NCI-H187 (cell line): Measurements from ENCODE around the gene ESPN.
A peak's percentile ranks its signal among the peaks of the same experiment; 100 is the strongest.
"Not testable (repeated sequence)": the region's sequence is repeated elsewhere in the genome, so short reads cannot be mapped to it uniquely, and the experiment has no call there.

Source experiments
- DNase-seq, 2 experiments: peaks; one replicate each; lab custom pipeline; 2025; lab: John Stamatoyannopoulos, UW

Gene ESPN

DNA sequence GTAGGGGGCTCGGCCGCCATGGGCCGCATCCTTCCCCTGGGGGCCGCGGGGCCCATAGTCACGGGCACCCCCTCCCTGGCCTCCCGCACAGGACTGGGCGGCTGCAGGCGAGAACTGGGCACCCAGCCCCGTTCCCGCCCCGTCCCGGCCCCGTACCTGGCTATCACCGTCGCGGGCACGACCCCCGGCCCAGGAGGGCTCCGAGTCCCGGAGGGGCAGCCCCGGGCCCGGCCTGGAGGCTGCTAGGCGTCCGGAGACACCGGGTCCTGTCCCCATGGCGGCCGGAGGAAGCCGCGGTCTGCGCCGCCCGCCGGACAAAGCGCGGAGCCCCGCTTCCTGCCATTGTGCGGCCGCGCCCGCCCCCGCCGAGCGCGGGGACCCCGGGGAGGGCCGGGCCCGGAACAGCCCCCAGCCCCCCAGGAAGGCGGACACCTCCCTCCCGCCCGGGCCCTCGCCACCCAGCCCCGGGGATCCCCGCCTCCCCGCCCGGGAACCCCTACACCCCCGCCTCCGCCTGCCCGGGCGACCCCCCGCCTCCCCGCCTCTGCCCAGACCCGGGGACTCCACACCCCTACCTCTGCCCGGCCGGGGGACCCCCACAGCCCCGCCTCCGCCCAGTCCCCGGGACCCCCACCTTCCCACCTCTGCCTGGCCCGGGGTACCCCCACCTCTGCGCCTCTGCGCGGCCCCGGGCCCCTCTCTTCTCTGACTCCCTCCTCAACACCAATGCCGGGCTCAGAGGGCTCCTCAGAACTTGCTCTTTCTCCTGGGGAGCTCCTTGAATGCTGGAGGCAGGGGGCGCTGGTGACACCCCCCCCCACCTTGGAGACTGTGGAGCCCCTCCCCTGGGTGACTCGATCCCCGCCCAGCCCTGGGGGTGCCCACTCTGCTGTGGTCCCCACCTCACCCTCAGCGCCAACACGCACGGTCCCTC is 60.9 kb downstream of the ESPN start:
- DNase-seq = no peak

DNA sequence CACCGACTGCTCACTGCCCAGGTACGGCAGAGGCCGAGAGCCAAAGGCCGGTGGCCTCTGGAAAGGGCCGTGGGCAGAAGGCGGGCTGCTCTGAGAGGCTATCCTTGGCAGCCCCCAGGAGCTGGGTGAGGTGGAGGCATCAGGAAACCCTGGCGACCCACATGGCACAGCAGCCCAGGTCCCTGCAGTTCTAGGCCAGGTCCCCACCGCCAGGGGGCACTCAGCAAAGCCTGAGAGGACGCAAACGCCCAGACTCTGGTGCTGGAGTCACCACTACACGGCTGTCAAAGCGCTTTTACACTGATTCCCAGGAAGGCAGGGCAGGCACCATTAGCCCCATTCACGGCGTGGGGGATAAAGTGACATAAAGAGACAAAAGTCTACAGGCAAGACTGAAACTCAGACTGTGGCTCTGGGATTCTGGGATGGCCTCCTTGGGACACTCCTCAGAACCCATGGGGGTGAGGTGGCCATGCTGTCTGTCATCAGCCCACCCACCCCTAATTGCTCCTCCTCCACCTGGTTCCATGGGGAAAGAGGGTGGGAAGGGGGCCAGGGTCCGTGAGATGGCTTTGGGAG is 61.9 kb downstream of the ESPN start:
- DNase-seq = peak; percentile 11 to 60

DNA sequence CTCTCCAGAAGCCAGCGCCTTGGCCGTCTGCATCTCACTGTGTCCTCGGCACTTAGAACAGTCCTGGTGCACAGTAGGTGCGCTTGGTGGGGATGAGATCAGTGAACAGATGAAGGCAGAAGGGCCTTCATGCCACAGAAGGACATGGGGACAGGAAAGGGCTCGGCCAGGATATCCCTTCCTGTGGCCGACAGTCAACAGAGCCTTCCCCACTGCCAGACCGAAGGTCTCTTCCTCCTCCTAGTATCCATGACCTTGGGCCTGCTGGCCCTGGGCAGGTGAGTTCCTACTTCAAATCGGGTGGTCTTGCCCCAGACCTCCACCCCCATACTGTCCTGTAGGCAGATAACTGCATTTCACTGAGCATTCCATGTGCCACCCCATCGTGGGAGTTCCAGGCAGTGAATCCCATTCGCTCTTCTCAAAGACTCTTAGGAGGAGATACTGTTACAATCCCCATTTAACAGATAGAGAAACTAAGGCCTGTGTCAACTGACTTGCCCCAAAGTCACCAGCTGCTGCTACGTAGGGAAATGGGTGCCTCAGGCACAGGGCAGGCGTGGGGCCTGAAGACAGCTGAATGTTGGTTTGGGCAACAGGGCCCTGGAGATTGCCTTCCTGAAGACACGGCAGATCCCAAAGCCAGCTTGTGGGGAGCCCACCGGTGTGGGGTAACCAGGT is 63.4 kb downstream of the ESPN start:
- no peak for DNase-seq

DNA sequence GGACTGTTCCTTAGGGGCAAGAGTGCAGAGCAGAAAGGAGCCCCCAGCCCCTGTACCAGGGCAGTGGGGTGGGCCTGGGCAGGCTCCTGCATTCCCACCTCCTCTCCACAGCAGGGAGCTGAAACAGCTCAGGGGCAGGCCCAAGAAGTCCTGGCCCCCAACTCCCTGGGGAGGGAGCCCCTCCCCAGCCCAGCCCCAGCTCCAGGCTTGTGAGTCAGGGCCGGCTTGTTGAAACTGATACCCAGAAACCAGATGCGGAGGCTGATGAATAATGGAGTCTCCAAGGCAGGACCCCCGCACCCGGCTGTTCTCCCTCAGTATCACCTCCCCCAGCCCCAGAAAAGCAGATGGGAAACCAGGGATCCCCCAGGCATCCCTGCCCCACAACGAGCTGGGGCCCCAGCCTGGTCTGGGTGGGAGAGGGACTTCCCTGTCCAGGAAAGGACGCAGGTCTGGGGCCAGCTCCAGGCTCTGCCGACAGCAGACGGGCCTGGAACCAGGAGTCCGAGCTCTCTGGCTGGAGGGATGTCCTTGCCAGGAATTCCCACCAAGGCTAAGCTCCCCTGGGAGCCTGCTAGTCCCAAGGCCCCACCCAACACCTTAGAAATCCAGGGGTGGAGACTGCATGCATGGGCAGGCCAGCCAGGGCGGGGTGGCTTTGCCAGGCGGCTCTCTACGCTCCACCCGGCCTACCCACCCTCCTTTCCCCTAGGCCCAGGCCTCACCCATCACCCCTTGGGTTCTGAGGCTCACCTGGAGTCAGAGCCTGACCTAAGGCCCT is 64.2 kb downstream of the ESPN start:
- DNase-seq = no peak

DNA sequence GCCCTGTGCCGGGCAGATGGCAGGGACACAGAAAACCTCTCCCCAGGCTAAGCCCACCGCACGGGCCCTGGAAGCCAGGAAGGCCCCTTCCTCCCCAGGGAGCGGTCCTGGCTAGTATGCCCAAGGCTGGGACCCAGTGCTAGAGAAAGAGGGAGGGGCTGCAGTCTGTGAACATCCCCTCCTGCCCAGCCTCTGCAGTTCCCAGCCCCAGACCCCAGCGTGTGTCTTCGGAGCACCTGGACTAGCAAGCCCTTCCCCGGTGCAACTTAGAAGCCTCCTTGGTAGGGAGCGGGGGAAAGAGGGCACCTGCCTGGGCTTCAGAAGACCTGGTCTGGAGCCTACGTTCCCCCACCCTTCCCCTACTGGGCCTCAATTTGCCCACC is 64.8 kb downstream of the ESPN start:
- DNase-seq = no peak

DNA sequence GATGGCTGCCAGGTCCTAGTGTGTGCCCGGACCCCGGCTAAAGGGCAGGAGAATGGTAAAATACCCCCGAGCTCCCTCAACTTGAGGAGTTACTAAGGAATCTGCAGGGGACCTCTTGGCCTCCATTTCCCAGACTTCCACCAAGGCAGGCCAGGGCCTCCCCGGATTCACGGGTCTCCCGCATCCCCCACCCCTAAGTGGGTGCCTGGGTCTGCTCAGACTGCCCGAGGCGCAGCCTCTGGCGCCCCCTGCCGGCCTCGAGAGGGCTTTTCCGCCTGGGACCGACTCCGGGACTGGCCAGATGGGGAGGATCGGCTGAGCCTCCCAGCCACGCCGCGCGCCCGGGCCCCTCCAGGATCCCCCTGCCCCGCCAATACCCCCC is 65.2 kb downstream of the ESPN start:
- peak in 1 of 2 experiments; percentile 8 for DNase-seq

DNA sequence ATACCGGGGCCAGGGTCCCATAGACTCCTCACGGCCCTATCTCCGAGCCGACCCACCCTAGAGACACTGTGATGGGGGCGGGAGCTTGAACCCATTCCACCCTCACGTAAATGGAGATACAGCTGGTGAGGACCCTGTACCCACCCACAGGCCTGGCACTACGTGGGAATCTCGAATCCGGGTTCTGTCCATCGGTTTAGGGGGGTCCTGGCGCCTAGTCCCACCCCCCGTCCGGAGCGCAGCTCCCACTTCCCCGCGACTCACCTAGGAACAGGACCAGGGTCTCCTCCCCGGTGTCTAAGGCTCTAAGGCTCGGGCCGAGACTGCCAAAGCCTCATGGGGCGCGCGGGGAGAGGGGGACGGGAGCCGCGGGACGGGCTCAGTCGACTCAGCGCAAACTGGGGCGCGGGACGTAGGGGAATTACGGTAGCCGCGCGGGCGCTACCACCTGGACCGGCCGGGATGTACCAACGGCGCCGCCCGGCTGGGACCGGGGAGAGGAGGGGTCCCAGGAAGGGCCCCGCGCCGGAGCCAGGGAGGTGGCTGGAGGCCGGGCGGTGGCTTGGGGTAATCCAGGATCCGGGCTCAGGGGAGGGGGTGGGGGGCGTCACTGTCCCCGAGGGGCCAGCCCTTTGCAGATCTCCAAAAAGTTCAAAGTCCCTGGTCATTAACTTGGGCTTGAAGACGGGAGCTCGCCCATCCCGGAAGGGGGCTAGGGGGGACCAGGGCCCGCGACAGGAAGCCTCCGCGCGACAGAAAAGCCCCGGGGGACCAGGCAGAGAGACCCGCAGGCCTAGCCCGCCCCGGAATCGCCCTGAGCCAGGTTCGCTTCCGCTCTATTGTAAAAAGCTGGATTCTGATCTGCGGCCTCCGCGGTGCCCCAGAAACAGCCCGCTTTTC is 65.9 kb downstream of the ESPN start:
- DNase-seq = no peak

DNA sequence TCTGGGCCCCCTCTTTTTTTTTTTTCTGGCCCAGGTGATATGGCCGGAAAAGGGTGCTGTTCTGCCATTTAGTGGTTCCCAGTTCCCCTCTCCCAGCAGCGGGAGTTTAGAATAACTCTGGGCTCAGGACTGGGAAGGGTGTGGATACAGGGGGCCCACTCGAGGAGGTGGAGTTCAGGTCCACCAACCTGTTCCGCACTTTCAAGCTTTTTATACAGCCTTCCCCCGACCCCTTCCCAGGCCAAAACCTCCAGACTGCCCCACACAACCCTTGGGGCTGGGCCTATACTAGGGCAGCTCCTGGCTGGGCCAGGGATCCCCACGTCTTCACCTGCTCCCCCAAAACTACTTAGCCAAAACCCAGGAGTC is 66.5 kb downstream of the ESPN start:
- DNase-seq = no peak

DNA sequence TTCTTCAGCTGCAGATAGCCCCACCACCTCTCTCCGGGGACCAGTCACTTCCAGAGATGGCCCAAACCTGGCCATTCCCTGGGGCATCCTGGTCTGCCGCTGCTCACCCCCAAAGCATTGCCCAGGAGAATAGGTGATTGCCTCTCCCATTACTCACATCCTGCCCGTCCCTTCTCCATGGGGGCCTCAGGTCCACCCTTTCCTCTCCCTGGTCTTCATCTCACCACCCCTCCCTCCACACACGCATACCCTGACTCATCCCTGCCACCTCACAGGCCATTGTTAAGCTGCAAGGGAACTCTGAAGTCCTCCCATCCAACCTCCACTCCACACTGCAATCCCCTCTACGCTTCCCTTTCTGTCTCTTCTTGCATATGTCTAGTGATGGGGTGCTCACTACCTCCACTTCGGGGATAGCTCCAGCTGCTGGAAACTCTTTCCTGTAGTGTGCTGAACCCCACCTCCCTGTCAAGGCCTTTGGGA is 66.9 kb downstream of the ESPN start, which contains the start of gene PLEKHG5:
PLEKHG5 (minus strand) TSS at position 188 of the 483 bp plus-strand sequence. CDS start 14,096 bp downstream, outside the sequence.
- DNase-seq = no peak

DNA sequence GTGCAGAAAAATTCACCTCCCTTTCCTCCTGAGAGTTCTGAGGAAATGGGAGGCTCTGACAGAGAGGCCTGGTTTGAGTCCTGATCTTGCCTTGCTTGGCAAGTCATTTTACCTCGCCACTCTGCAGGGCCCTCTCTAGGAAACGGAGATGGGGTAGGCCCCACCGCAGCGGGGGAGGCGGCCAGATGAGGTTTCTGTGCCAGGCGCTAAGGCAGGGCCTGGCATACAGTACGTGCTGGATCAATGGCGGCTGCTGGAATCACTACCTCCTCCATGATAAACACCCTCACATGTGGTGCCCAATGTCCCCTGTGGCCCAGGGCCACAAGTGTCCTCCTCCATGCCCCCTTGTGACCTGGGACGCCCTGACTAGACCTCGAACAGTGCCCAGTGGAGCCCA is 67.4 kb downstream of the ESPN start:
- DNase-seq = no peak

DNA sequence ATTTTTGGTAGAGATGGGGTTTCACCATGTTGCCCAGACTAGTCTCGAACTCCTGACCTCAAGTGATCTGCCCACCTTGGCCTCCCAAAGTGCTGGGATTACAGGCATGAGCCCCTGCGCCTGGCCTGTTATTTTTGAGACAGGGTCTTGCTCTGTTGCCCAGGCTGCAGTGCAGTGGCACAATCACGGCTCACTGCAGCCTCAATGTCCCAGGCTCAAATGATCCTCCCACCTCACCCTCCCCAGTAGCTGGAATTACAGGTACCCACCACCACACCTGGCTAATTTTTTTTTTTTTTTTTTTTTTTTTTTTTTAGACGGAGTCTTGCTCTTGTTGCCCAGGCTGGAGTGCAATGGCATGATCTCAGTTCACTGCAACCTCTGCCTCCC is 69.3 kb downstream of the ESPN start:
- DNase-seq = not testable (repeated sequence)

DNA sequence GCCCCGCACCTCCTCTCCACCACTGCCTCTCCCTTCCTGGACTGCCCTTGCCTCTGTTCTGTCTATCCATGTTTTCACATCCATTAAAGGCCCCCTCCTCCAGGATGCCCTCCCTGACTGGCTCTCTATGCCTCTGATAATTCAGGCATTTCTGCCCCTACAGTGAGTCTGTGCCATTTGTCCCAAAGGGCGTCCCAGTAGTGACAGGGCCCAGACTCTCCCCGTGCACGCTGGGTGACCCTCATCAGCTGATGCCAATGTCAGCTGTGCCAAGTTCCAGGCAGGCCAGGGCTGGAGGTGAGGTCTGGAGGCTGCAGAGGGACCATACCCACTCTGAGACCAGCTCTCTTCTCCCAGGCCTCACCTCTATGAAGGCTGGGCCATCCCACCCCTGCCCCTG is 70.1 kb downstream of the ESPN start:
- no peak for DNase-seq

DNA sequence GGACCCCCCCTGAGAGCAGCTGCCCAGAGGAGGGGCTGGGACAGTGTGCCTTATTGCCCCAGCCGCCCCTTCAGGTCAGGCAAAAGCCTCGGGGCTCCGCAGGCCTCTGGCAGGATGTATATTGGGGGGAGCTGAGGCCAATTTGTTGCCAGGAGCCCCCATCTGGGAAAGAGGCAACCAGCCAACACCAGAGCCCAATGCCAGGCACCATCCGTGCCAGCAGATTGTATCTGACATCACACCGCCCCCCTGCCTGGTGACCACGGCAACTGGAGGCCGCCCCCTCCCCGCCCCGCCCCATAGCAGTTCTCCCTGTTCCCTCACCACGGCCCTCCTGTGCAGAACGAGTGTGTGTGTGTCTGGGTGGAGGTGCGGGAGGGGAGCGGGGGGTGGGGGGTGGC is 70.5 kb downstream of the ESPN start:
- DNase-seq = no peak

DNA sequence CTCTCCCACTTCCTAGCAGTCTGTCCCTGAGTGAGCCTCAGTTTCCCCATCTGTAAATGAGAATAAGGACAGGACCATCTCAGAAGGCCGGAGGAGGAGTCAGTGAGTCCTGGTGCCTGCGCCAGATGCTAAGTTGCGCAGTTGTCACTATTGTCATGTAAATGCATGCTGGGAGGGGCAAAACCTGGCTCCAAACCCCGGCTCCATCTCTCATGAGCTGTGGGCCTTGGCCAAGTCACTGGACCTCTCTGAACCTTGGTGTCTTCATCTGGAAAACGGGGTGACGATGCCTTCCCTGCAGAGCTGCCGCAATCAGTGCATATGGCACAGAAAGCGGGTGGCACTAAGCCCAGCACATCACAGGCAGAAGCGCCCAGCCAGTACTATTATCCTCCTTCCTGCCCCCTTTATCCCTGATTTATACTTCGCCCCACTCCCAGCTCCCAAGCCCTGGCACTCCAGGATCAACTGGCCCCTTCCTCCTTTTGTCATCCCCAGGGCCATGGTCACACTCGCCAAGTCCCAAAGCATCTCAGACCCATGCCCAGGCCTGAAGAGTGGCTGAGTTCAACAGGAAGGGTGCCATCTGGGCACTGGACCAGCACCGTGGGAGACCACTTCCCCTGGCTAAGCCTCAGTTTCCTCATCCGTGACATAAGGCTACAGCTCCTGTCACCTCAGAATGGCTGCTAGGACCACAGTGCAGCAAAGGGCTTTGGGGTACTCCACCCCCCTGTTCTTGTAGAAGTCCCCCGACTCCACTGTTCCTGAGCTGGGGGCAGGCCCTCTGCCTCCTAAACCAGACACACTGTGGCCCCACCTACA is 71.2 kb downstream of the ESPN start:
- DNase-seq = no peak

DNA sequence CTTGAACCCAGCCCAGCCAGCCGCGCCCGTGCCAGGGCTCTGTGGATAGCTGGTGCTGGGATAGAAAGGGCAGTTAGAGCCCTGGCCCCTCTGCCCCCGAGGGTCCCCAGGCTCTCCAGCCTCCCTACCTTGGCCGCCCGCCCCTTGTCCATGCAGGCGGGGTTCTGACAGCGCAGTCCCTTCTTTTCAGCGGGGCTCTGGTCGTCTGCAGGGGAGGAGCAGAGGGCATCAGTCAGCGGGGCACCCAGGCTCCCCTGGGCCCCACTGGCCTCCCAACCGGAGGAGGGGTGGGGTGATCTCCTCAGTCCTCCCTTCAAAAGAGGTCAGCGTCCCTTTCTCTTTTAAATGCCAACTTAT is 71.8 kb downstream of the ESPN start:
- DNase-seq = no peak

DNA sequence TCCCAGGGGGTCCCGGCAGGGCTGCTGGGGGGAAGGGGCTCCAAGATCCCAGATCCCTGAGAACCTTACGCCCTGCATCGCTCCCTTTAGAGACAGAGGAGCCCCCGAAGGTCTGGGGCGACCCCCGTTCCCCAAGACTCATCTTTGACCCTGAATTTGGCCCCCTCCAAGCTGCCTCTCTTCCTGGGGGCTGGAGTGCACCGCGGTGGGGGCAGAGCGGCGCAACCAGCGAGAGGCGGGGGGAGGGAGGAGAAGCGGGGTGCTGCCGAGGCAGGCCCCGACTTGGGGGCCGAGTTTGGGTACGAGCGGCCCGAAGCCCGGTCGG is 72.3 kb downstream of the ESPN start:
- DNase-seq = no peak

DNA sequence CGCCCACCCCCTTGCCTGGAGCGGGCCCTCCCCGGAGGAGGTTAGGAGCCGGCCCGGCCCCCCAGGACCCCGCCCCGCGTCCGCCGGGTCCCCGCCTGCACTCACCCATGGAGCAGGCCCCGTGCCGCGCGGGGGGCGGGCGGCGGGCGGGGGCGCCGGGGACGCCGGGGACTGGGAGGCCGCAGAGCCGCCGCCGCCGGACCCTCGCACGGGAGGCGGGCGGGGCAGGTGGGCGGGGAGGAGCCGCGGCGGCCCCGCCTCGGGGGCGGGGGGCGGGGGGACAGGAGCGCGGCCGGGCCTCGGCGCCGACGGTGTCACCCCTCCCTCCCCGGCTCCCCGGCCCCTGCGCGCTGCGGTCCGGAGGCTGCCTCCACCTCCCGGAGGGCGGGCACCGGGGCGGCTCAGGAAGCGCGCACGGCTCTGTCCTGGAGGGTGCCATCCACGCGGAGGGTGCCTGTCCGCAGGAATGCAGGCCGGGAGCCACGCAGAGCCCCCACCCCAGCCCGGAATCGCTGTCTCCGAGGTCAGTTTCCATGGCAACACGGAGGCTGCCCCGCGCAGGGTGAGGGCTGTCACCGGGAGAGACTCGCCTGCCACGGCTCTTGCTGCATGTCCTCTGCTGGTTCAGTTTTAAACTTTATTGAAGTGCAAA is 72.8 kb downstream of the ESPN start:
- DNase-seq = no peak

DNA sequence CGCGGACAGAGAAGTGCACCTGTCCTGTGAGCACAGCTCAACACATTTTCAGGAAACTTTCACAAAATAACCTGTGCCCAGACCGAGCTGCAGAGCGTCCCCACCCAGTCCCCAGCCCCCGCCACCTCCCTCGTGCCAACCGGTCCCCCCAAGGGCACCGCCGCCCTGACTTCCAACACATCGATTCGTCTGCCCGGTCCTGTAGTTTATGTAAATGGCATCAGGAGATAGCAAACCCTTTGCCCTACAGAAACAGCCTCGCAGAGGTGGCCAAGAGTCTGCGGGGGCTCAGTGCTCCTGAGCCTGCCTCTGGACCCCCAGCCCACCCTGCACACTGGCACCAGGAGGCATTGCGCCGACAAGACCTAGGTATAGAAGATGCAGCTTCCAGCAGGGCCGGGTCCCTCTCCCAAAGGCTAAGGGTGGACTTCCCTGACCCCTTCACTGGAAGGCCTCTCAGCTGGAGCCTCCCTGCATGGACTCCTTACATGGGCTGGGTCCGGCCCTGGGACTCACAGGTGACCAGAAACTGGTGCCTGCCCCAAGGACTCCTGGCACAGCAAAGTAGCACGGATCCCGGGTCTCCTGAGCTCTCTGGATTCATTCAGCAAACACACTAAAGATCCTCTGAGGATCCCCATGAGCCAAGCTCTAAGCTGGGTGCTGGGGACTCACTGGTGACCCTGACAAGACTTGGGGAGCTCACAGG is 73.4 kb downstream of the ESPN start:
- no peak for DNase-seq

DNA sequence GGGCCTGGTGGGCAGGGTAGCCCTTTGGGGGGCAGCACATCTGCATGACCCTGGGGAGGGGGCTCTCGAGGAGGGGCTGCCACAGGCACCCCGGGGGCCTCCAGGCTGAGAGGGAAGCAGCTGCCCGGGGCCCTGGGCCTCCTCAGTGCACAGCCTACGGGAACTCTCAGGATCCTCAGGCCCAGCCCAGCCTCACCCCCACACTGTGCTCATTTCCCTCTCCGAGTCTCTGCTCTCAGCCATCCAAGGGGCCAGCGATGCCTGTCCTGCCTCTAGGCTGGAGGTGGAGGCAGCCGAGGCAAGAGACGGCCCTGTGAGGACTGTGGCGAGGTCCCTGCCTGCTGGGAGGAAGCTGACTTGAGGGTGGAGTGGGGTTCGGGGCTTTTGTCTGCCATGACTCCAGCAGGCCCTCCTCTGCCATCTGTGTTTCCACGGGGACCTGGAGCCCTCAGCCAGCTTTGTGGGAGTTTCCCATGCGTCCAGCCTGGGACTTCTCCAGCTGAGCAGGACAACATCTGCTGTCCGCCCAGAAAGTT is 74.1 kb downstream of the ESPN start:
- DNase-seq = no peak
